CD4-positive, alpha-beta T cell treated with Interleukin-17A for 4 hours (primary cell): ENCODE measurements around the gene NXPH1.

Source experiments
- DNase-seq: peaks from one replicate; pipeline ENCODE4 v3.0.0-alpha.2; 2020; ENCODE audit warnings: mixed read lengths

Gene NXPH1

DNA sequence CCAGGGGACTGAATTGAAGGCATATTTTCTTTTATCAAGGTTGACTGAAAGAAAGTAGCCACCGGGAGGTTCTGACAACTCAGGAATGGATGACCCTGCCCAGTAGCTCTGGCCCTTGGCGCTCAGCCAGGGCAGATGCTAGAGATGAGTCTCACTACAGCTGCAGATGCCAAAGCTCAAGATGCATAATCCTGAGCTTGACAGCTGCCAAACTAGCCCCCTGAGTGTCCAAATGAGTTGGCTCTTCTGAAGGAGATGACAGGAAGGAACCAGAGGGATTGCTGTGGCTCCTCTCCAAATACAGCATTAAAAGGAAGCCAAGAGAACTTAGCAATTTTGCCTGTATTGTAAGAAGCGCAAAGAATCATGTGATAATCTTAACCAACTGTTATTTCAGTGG is 78.4 kb downstream of the NXPH1 start:
- DNase-seq: no peak

DNA sequence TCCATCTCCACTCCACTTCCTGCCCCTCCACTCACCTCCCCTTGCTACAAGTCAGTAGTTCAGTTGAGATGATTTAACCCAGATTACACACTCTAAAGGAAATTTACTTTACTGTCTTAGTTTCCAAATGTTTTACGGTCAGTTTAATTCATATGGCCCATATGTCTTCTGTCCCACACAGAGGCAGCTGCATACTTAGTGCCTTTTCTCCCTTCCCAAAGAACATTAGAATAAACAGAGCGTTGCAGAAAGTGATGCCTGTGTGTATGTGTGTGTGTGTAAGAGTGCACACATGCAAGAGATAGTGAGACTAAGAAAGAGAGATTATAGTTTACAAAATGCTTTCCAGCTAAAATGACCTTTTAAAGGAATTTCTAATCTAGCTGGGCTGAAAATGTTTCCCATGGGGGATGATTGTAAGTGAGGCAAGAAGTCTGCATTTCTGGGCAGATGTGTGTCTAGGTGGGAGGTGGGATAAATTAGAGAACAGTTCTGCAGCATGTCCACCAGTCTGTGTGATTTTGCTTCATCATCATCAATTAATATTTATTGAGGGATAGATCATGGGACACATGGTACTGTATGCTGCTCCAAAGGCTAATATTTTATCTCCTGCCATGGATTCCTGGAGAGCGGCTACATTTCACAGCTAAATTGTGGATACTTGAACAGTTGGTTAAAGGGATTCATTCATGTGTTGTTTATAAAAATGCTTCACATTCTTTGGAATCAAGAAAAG is 81.5 kb downstream of the NXPH1 start:
- DNase-seq: no peak

DNA sequence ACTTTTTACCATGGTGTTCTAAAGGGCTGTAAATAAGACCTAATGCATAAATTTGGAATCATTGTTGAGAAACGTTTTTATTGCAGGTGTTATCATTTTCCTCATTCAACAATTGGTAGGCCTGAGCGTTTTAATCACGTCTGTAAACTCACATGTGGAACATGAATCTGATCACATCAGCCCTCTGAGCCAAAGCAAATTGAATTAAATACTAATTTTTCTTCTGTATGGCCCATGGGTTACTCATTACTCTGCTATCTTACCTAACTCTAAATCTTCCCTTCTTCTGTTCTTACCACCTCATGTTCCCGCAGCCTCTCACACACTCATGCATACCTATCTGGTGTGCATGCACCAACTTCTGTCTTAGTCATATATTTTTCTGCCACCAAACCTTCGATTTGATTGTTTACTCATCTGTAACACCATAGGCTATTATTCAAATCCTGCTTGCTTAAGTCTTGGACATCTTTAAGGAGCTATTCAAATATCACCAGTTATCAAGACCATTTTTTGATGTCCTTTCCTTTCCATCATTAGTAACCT is 82.3 kb downstream of the NXPH1 start:
- DNase-seq: no peak

DNA sequence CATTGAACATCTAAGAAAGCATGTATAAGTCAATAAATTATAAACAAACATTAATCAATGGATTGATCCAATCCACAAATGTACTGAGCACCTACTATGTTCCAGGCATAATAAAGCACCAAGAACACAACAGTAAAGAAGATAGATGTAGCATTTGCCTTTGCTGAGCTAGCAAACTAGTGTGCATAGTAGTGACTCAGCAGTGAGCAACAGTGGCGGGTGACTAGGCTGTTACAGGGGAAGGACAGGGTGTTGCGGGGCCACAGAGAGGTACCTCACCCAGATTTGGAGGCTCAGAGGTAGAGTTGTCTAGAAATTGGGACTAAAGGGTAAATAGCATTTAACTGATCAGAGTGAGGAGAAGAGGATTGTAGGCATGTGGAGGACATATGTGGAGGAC is 83.6 kb downstream of the NXPH1 start:
- no peak for DNase-seq

DNA sequence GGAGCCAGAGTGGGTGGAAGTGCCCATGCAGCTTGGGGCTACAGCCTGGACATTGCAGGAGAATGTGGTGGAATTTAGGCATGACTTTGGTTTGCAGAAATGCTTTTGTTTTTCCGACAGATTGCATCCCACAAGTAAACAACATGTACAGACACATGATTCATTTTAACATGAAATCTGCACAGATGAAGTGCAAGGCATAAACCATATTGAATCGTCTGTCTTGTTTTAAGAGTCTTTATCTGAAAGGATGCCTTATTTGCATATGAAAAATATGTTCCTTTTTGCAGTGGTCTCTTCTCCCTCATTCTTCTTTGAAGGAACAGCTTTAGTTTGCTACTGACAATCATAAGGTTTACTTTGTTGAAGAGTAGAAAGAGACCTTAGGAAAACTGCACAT is 94.9 kb downstream of the NXPH1 start:
- DNase-seq: no peak

DNA sequence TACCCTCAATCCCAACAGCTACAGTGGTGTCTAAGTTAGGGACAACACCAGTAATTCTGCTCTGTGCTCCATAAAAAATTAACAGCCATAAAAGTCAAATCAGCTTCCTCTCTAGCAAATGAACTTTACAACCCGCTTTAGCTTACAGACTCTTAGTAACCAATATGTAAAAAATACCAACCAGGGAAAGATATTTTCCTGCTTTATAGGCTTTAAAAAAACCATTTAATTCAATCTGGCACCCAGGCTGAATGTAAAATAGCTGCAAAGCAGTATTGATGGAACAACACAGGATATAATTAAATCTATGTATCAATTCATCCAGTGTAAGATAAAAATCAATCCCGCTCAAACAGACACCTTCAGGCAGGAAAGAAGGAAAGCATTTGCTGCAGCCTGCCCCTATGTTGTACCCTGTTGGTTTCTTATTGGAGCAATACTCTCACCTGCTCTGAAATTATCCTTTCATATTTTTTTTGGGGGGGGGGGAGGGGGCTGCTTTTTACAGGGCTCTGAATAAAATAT is 98.6 kb downstream of the NXPH1 start:
- DNase-seq: no peak

DNA sequence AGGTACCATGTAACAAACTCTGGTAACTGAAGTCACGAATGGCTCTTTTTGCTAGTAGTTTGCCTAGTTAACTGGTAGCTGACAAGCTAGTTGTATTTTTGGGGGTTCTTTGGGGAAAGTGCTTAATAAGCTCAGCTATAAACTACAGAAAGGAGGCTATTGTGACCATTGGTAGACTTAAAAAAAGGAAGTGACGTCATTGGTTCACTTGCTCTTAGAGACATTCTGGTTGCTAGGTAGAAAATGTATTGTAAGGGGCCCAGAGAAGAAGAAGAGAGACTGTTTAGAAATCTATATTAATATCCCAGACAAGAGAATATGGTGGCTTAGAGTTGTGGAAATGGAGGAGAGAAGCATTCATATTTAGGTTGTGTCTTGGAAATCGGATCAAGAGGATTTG is 103.0 kb downstream of the NXPH1 start:
- DNase-seq: no peak

DNA sequence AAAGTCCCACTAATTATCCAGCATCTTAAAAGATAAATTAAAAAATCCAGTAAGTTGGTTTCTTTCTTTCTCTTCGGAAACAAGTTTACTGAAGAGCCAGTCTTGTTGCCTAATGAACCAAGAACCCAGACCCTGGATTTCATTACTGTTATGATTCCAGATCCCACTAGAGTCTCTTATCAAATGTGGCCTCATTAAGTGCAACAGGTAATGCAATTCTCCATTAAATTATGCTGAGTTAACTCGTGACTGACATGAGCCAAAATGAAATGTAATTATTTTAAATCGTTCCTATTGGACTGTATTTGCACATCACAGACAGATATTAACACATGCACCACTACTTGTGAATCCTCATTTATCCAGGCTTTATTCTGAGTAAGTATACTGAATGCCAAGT is 115.6 kb downstream of the NXPH1 start:
- DNase-seq: no peak

DNA sequence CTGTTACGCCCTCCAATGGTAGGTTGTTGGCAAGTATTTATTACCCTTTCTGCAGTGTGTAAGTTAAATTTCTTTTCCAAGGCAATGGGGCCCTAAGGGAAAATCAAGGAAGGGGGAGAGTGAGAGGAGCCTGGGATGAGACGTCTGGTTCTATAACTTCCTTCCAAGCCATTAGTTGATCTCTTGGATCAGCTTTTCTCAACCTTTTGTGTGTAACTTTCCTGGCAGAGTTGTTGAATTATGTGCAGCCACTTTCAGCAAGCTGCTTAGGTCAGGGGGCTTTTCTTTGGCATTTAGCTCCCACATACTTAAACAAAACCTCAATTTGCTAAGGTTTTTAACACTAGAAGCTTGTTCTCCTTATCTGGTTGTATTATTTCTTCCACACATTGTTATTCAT is 127.1 kb downstream of the NXPH1 start:
- no peak for DNase-seq

DNA sequence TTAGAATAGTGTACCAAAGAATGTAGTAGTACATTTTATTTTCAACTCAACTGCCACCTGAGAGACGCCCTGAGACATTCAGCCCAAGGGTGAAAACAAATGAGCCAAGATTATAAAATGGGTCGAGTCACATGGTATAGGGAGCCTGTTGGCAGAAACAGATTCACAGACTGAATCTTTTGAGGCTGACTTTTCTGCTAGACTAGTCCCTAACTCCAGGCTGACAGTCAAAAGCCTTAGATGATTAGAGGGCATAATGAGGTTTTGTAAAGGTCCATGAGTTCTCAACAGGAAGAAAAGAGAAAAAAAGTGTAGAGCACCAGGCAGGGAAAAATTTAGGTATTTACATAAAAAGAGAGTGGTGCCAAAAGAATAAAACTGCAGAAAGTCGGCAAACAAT is 128.0 kb downstream of the NXPH1 start:
- DNase-seq: no peak

DNA sequence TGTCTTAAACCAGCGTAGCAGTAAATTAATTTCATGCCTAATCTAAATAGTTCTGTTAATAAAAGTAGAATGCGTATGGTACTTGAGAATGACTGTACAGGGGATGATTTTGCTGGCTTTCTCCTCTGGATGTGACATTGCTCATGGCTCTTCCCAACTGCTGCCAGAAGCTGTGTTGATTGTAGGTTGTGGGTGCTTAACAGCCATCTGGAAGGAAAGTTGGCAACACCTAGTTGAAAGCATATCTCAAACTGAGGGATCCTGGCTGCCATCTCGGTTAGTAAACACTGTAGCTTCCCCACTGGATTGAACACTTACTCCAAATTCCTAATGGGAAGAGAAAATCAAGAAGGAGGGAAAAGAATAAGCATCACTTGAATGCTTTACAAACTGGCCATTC is 130.9 kb downstream of the NXPH1 start:
- DNase-seq: no peak

DNA sequence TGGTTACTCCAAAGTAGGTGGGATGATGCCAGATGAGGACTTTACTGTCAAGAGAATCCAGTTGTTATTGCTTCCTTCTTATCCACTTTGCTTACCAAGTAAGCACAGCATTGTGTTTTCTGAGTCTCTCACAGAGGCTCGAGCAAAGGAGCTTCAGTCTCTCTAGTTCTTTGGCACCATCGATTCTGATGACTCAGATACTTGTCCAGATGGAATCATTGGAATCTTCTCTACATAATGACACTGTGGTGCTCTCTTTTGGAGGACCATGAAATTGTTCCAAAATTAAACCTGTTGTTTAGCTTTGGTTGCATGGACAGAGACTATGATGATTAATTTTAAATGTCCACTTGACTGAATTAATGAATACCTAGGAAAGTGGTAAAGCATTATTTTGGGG is 132.6 kb downstream of the NXPH1 start:
- no peak for DNase-seq

DNA sequence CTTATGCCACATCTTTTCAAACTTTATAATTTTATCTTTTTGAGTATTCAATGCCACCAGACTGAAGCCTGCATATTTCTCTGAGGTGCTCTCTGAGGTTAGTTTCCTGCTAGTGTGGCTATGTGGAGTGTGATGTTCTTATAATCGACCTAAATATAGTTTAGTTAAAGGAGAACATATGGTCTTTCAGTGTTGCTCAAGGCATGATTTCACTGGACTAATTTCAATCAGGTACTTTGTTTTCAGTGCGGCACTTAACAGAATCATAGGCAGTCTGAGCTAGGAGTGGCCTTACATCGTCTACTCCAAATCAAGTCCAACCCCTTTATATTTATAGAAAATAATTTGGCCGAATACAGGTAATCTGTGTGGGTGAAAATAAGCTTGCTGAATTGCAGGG is 134.2 kb downstream of the NXPH1 start:
- DNase-seq: no peak

DNA sequence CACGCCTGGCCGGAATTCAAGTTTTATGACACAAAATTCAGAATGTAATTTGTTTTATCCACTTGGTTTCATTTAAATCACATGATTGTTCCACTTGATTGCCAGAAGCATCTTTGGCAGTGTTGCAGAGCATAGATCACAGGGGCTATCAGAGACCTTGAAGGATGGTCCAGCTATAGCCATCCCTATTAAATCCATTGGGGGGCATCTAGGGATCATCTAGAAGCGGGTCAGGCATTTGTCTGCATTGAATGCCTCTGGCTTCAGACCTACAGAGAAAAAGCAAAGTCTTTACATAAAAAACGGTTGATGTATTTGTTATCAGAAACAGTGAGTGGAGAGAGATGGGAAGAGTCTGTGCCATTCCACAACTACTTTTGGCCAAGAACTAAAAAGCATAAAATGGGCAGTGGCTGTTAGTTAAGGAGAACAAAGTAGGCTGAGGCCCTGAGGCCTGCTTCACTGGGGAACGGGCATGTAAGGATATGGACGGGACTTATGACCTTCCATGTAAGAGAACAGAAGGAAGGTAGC is 146.3 kb downstream of the NXPH1 start:
- no peak for DNase-seq

DNA sequence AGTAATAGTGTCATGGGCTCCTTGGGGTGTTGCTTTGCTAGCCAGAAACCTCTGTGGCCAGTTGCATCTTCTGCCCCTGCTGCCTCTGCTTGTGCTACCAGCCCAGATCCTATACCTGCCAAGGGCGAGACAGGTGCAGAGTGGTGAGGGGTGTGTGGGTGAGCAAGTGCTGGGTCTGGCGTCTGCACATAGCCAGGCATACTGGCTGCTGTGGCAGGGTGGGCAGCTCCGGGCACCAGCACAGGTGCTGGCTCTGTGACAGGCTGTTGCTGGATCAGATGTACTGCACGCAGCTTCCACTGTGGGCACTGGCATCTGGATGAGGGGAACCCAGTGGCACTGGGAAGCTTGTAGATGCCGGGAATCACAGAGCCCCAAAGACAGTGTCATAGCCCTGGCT is 148.4 kb downstream of the NXPH1 start:
- no peak for DNase-seq

DNA sequence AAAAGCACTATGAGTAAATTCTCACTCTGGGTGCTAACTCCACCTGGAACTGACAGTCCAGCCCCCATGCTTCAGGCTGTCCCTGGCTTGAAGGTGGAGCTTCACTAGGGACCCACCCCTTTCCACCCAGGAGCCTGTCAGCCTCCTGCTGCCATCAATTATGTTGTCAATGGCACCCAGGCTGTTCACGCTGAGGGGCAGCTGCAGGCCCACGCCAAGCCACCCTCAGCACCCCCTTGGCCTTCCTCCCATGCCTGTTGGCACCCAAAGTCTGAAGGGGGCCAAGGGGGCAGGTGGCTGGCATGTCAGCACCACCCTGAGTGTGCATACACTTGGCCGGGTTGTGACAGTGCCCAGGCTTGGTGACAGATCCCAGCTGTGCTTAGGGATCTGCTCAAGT is 149.3 kb downstream of the NXPH1 start:
- DNase-seq: no peak

DNA sequence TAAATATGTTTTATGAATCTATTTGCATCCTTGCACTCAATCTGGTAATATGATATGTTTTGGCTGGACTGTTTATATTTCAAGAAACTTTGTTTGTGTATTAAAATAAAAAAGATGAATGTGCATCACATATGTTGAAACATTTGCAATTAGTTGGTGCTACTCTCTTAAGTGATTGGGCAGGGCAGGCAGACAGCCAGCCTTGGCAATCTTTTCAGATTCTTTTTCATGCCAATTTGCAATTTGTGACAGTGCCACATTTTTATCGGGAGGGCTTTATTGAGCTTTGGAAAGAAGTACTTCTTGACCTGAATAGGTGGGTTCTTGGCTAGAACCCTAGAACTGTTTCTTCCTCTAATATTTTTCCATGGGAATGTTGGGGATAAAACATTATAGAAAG is 152.2 kb downstream of the NXPH1 start:
- DNase-seq: no peak

DNA sequence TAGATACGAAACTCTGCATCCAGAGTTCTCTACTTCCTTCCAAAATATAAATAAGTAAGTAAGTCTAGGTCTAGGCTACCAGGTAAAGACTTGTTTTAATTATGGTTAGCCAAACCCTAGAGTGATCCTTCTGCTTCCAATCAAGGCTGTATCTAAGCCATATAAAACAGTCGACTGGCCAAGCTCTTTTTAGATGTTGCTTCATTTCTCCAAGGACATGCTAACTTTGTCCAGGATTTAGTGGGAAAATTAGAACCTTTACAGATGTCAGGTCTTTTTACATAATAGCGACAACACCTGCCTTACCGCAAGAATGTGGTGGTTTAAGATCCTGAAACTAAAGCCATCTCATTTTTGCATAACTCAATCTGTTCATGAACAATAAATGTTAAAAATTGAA is 156.8 kb downstream of the NXPH1 start:
- no peak for DNase-seq

DNA sequence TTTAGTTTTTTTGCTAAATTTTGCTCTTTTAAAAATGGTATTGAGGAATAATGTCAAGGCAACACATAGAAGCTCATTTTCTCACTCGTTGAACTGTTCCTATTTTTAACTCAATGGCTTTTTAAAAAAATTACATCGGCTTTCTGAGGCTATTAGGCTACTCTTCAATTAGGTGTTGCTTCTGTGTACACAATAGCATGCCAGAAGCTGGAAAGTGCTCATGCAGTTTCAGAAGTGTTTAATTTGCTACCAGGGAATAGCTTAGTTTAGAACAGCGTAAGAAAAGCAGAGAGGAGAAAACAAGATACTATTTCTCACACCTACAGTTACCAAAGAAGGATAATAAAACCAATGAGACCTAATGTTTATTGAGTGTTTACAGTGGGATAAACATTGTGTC is 157.4 kb downstream of the NXPH1 start:
- no peak for DNase-seq

DNA sequence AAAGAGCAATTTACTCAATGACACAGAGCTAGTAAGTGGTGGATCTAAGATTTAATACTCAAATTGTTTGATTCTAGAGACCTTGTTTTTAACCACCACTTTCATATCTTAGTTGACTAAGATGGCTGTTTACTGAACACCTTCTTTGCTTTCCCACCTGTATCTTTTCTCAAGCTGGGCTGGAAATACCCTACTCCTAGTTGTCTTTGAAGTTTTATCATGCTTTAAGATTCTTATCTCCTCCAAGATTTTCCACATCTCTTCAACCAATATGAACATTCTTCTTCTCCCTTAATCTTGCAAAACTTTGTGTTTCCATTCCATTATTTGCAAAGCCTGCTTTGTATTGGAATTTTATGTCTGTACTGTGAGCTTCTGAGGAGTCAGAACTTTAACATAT is 157.9 kb downstream of the NXPH1 start:
- DNase-seq: no peak

DNA sequence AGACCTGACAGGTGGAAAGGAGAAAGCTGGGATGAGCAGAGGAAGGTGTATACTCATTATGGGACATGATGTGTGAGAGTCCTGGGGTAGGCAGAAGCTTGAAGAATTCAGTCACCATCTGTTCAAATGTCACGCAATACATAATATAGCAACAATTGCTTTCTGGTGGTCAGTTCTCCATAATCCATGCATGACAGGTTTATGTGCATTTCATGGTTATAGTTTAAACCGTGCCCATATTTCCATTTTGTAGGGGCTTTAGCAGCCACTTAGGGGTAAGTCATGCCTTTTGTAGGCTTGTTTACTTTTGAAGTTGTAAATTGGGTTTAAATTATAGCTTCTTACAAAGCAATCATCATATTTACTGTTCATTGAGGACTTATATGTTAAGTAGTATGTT is 158.8 kb downstream of the NXPH1 start:
- no peak for DNase-seq

DNA sequence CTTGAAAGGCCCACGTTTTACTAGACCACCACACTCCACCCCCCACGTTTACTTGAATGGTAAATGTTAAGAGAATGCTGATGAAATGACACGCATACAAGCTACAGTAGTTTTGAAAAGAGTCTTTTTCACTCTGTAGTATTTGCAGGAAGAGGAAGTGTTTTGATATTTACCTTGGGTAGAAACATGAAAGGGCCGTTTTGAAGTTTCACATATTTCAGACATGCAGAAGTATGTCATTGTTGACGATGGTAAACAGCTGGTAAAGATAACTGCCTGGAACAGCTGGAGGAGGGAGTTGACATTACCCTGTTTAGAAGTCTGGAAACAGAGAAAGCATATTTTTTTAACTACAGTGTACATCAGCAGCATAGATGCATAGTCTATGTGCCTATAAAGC is 160.7 kb downstream of the NXPH1 start:
- no peak for DNase-seq

DNA sequence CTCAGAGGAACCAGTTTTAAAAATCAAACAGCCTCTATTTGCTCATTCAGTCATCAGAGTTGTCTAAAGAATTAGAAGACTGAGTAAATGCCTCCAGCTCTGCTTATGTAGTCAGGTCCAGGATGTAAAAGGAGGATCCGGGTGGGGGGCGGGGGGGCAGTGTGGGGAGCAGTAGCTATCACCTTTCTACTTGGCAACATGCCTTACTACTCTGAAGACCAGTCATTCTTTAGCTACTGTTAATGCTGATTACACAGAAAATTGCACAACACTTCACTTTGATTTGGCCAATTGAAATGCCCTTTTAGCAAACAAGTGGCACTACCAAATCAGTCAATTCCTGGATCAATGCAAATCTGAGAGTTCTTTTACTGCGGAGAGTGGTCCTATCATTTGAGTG is 164.2 kb downstream of the NXPH1 start:
- DNase-seq: no peak

DNA sequence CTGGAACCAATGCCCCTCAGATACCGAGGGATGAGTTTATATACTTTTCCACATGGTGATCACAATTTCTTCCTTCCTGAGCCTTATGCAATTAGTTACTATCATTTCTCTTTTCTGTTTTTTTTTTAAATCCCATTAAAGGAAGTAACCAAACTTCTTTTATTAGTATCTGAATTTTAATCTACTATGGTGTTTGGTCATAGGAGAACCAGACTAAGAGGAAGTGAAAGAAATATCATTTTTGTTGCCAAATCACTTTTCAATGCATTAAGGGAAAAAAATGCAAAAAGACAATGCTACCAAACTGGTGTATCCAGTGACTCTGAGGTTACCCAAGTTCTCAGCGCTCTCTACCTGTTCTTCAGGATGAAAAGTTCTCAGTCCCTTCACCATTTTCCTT is 167.7 kb downstream of the NXPH1 start:
- no peak for DNase-seq

DNA sequence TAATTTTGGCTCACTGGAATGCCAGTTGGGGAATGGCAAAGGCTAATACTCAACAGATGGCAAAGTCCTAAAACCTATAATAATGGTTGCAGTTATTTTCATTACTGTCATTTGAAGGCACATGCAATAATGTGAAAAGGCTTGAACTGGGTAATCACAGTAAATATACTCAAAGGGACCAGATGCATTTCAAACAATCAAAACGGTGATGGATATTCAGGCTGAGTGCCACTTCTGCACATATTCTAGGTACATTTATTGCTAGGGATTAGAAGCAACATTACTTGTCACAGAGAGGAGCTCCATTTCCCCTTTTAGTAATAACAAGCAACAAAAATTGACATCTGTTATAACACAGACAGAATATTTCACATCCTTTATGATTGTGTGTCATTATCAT is 171.8 kb downstream of the NXPH1 start:
- DNase-seq: no peak
